Body of pancreas (tissue), 4 donors: ENCODE measurements around the gene SNAI3.

Source experiments
- CTCF ChIP-seq, 7 experiments: fragments of 450-650 bp in 4 of 7; fragments of 200-600 bp in 3 of 7; sonication (generic) in 3 of 7; IDR thresholded peaks; one replicate each; pipeline ENCODE4 v1.5.1; 2016 to 2019; ENCODE audit warnings: antibody characterized with exemption in 7 of 7
- POLR2A ChIP-seq, 3 donors: fragments of 450-650 bp; IDR thresholded peaks; one replicate each; pipeline ENCODE4 v1.6.1; 2016; ENCODE audit warnings: antibody characterized with exemption in 3 of 3, mild to moderate bottlenecking in 2 of 3

- TF ChIP-seq CTCF (IDR thresholded peaks at IDR 0.05) (no peak), POLR2A (IDR thresholded peaks at IDR 0.05) (no peak)
Measured at GRCh38 chr16:88694221-88695087, 8.1 kb upstream of the SNAI3 start.
